UCSD-AML1 (cell line): ENCODE measurements around the gene GASK1A.
A peak's percentile ranks its signal among the peaks of the same experiment; 100 is the strongest.
"Not testable (repeated sequence)": the region's sequence is repeated elsewhere in the genome, so short reads cannot be mapped to it uniquely, and the experiment has no call there.

Source experiments
- DNase-seq: peaks from one replicate; lab custom pipeline; 2025; ENCODE audit not compliant: unreplicated experiment; lab: John Stamatoyannopoulos, UW

The GASK1A gene

DNA sequence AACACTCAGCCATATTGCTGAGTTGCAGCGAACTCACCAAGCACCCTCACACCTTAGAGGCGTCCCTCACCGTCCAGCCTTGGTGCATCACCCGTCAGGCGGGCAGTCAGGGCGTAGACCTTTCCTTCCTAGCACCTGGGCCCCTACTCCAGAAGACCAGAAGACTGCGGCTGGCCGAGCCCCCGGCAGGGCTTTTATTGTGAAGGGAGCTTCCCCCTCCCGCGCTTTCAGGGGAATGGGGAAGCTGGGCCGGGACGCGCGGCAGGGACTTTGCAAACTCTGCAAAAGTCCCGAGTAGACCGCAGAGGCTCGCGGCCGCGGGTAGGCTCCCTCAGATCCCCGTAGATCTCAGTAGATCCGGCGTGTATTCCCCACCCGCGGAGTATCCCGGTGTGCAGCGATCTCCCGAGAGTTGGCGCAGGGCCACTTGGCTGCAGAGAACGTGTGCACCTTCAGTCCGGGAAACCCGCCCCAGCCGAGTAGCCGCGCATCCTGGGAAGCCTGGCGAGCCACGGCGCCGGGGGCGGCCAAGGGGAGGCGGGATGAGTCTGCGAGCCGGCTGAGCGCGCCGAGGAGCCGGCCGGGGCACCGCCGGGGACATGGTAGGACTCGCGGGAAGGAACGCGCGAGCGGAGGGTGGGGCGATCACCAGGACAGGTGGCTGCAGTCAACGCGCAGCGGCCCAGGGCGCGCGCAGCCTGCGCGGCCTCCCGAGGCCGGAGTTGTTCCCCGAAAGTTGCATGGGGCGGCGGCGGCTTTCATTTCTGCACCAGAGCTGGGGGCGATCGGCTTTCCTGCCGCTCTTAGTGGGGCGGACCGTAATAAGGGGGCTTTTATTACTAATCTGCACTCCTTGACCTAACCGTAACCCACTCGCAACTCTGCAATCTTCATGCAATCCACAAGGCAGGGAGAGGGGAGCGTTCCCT, at the start of gene GASK1A:
TSS of gene GASK1A (plus strand) at position 268 of the 929 bp plus-strand sequence. CDS start at position 600, 332 bp downstream.
- DNase-seq, result peak; percentile 28

DNA sequence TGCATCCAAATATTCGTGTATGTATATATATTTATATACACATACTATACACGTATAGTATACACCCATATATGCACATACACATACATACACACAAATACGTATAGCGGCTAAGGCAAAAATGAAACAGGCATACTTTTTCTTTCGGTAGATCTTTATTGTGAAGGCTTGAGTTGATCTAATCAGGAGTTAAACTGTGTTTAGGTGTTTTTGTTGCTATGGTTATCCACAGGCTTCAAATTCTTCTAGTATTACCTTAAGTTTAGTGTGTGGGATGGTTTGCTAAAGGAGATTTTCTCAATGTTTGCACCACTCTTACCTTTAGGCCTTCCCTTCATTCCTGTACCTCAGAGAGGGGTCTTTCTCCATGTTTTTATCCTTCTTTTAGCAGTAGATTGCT, 45.0 kb upstream of the GASK1A start:
- no peak for DNase-seq

DNA sequence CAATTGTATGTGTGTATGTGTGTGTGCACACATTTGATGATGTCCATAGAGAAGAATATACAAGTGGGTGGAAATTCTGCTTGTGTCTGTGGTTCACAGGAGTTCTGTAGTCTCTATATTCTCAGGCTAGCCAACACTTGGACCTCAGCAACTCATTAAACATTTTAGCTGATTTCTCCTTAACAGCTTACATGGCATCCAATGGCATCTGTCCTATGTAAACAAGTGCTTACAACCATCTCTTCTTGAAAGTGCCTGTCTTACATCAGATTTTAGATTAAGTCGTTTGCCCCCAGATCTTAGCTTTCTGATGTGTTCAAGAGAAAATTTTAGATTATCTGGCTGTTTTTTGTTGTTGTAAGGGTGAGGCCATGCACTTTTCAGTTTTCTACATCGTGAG, 44.2 kb upstream of the GASK1A start:
- DNase-seq, result no peak

DNA sequence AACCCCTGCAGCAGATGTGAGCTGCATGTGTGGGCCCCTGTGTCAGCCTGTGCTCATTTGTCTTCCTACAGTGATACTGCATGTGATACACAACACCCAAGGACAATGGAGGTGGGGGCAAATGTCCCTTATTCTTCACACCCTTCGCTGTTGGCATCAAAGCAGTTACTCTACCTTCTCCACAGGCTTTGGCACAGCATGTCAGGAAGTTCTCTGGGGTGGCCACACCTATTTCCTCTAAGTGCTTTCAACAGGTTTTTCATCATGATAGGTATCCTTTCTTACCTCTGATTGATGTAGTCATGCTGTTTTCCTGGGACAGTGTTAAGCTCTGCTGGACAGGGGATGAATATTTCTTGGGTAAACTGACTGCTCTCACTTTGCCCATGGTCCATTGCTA, 43.6 kb upstream of the GASK1A start:
- no peak for DNase-seq

DNA sequence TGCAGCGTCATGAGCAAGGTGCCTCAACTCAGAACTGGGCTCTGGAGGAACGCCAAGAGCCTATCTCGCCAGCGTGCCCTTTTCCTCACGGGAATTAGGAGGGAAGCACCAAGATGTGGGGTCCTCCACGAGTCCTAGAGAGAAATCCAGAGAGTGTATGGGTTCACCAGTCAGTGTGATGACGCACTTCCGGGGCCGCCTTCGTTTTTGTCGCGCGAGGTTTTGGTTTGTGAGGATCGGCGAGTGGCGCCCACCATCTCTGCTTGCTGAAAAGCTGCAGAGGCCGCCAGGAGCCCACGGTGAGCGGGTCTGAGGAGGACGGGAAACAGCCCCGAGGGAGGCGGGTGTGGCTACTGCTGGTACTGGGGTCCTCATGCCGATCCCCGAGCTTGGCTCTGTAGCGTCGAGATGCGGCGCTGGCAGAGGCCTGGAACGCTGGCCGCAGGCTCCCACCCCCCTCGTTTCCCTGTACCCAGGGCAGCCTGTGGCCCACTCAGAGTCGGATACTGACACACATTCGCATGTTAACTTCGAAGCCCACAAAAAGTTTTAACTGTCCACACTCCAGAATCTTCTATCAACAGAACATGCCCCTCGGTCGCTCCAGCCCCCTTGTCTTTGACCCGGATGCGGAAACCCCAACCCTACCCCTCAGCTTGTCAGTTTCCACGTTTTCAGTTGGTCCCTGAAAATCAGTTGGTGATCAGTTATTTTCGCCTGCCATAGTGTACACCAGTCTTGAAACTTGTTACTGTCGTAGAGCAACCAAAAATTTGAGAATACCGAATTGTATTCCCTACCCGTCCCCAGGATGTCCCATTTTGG, 42.7 kb upstream of the GASK1A start:
- no peak for DNase-seq

DNA sequence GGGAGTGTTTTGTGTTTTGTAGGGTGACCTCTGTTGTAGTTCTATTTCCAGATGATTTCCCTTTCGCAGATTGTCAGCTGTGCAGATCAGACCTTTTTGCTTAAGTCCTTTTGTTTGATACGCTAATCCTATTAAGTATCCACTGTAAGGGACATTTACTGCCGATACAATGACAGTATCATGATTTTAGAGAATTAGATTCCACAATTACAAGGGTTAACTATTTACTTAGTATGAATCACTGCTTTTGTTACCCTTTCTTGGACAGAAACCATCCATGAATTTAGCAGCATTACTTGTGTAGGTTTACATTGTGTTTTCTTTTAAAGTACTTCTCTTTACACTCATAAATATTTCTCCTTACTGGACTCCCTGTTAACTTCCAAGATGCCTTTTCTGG, 41.8 kb upstream of the GASK1A start:
- DNase-seq, result no peak

DNA sequence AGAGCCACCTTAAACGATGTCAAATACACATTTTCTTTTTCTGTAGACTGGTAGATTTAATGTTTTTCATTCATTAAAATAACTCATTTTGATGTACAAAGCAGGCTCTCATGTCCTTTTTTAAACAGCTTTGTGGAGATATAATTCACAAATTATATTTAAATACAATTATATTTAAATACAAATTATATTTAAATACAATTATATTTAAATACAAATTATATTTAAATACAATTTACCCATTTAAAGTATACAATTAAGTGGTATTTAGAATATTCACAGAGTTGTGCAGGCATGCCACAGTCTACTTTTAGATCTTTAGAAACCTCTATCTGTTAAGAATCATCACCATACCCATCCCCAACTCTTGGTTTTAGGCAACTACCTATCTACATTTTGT, 36.4 kb upstream of the GASK1A start:
- DNase-seq, result no peak

DNA sequence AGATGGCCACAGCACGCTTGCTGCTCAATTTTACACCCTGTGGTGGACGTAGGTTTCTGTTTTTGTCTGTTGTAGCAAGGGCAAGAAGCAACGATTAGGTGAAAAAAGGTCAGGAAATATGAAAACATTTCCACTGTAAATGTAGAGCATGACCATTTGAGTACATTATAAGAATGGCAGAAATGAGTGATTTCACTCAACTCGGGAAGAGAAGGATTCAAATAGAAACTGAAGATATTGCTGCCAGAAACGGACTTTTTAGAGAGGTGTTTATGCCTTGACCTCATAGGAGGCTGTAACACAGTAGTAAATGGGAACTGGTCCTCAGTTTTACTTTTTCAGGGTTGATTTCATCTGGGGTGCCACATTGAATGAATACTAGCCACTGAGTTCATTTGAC, 33.1 kb upstream of the GASK1A start:
- DNase-seq, result no peak

DNA sequence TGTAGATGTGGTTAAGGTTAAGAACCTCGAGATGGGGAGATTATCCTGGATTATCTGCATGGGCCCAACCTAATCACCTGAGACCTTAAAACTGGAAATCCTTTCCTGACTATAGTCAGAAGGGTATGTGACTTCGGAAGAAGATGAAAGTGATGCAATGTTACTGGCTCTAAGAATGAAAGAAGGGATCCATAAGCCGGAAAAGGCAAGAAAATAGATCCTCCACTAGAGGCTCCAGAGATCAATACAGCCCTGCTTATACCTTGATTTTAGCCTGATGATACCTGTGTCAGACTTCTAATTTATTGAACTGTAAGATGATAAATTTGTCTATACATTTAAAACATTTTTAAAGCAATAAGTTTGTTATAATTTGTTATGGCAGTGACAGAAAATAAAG, 21.5 kb upstream of the GASK1A start:
- no peak for DNase-seq

DNA sequence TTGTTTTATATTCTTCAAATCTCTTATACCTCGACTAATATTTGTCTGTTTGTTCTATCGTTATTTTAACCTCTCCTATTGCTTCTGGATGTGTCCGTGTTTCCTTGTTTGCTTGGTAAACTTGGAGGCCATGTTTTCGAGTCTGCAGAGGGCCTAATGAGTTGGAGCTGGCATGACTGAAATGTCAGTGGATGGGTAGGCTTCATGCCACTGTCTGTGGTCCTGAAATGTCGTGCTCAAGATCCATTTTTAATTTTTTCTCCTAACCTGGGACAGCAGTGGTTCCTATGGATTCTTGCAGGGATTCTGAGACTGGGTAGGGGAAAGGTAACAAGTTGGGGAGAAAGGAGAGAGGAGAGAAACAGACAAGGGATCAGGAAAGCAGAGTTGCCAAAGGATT, 18.8 kb upstream of the GASK1A start:
- DNase-seq, result no peak

DNA sequence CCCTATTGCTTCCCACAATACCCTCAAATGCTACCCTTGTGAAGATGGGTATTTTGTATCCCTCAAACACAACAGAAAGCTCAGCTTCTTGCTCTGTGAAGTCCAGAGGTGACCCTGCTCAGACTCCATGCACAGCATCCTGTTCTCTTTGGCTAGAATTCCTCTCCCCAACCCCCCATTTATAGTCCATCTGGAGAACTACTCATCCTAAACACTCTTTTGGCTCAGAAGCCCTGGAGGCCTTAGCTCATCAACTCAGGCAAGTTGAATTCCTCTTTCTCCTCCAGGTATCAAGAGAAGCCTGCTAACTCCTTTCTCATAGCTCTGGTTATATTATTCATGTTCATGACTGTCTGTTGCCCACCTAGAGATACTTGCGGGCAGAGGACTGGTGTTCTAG, 18.3 kb upstream of the GASK1A start:
- no peak for DNase-seq

DNA sequence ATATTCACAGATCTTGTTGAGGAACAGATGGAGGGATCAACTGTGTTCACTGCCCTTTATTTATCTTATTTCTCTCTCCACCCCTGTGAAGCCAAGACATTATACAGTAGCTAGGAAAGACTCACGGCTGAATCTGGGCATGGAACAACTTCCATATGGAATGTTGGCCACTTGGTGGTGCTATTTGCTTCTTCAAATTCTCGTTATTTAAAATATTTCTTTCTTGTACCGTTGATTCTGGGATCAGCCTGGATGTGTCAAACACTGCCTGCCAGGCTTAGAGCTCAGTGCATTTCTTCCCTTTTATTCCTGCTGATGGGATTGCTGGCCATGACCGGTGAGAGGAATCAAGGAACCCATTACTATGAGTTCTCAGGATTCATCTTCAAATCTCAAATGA, 17.5 kb upstream of the GASK1A start:
- no peak for DNase-seq

DNA sequence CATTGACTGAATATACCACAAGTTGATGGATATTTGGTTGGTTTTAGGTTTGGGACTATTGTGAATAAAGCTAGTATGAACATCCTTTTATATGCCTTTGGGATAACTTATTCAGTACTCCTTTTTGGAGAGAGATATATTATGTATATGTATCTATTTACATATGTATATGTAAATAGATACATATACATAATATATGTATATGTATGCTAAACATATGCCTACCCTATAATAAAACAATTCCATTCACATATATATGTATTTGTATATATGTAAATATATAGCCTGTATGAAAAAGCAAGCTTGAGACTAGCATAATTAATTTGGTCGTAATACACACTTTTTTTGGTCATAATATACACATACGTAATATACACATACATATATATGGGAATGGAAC, 15.8 kb upstream of the GASK1A start:
- no peak for DNase-seq

DNA sequence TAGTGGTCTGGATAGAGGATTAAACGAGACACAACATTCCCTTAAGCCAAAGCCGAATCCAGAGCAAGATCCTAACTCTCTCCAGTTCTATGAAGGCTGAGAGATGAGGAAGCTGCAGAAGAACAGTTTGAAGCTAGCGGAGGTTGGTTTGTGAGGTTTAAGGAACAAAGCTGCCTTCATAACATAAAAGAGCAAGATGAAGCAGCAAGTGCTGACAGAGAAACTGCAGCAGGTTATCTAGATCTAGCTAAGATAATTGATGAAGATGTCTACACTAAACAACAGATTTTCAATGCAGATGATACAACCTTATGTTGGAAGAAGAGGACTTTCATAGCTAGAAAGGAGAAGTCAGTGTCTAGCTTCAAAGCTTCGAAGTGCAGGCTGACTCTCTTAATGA, 14.8 kb upstream of the GASK1A start:
- no peak for DNase-seq

DNA sequence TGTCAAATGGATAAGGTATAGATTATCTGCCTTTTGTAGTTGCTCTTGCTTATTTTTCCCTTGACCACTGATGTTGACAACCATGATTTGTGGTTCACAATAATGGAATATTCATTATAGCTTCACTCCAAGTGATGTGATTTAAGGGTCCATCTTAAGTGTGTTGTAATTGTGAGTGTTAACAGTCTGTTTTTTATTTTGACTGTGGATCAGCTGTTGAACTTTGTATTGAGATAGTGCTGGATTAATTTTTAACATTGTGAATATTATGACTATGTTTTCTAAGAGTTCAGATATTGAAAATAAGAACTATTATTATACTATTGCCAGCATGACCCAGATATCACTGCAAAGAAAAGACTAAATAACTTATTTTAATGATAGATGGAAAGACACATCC, 8.6 kb upstream of the GASK1A start:
- no peak for DNase-seq

DNA sequence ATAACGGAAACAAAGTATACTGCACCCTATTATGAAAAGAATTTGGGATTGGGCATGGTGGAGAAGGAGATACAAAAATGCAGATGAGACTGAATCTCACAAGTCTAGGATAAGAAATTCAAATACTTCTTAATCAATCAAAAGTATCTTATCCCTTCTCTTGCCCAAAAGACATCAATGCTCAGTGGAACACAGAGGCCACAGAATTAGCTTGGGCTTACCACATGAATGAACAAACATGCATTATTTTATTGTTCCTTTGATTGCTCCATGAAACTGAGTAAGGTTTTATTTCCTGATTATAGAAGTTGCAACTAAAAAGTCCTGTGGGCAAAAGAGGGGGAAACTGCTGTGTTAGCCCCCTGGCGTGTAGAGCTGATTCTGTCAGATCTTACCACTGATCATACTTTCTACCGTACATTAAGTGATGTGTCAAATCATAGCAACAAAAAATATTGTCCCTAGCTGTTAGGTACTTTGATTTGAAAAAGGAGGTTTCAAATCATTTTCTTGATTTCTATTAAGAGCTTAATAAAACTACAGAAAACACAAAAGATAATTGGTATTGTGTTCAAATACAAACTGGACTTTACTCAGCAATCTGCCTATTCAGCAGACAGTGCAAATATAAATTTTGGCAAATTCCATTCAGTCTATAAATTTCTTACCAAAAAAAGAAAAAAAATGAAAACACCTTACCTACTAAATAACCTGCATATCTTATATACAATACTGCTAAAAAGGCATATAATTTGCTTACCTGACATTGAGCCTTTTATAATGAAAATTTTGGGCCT, 7.9 kb upstream of the GASK1A start:
- DNase-seq, result no peak

DNA sequence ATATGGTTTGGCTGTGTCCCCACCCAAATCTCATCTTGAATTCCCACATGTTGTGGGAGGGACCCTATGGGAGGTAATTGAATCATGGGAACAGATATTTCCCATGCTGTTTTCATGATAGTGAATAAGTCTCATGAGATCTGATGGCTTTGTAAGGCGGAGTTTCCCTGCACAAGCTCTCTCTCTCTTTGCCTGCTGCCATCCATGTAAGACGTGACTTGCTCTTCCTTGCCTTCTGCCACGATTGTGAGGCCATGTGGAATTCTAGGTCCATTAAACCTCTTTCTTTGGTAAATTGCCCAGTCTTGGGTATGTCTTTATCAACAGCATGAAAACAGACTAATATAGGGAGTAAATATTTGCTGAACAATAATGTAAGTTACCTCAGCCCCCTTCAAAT, 4.2 kb upstream of the GASK1A start:
- not testable (repeated sequence) for DNase-seq

DNA sequence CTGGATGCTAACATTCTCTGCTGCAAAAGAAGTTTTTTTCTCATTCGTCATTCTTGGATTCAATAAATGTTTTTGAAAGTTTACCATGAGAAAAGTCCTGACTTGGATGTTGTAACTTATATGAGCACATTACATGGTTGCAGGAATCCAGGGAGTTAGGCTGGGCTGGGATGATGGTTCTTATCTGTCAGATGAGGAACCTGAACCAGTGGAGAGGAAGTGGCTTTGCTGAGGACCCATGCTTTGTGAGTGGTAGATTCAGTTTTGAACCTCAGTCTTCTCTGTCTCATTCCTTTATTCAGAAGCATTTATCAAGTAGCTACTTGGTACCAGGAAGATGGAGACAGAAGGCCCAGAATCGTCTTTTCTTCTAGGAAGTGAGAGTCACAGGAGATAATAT, 3.7 kb upstream of the GASK1A start:
- no peak for DNase-seq

DNA sequence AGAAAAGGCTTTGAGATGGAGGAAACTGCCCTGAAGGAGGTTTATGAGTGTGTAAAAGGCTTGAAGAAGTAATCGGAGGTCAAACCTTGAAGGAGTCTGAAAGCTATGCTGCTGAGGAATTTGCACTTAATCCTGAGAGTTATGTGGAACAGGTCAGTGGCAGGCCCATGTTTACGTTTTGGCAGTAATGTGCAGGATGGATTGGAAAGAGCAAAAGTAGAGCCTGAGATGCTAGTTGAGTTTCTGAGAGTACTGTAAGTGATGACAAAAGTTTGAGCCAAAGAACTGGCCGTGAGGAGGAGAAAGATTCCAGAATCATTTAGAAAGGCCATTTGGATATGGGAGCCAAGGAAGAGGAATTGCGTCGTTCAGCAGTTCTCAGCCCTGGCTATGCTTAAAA, 3.2 kb upstream of the GASK1A start:
- DNase-seq, result no peak

DNA sequence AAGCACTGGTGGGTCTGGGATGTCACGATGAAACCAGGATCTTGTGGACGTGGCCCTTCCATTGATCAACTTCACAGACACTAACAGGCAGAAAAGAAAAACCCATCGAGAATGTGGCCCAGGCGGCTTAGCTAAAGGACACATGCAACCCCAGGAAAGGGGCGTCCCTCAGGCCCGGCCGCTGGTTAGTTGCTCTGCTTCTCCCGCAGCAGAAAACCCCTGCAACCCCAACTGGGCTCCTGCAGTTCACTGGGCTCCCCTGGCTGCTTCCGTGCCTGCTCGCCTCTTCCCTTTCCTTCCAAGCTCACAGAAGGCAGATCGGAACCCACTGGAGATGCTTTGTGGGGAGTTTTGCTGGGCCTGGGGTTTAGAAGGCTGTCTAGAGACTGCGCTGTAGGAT, 1.1 kb downstream of the GASK1A start:
- no peak for DNase-seq

DNA sequence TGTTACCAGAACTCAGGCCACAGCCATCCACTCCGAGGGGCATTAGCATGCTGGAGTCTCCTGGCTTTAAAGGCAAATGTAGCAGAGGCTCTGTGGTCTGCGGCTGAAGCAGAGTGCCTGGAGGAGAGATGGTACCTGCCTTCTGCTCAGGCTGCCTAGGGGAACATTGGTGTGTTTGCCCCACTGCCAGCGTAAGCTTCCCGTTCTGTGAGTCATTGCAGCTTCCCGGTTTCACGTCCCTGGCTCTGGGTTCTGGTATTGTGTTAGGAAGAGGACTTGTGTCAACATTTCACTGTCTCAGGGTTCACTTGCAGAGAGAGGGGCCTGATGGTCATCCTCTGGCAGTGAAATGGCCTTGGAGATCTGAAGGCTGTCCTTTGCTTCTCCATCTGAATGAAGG, 1.8 kb downstream of the GASK1A start:
- no peak for DNase-seq
